NCI-H1436 treated with DMSO at 0.1 percent for 48 hours (cell line): ENCODE measurements around the gene NME3.
"Not testable (repeated sequence)": the region's sequence is repeated elsewhere in the genome, so short reads cannot be mapped to it uniquely, and the experiment has no call there.

Experiments
- DNase-seq: peaks from one replicate; lab custom pipeline; 2025; lab: John Stamatoyannopoulos, UW

Gene NME3

GRCh38 chr16:1771188-1771863 is at the start of gene NME3:
Gene NME3, minus strand, starts transcription at chr16:1771543. Its CDS starts 9 bp downstream, at chr16:1771534.
- no peak for DNase-seq

- DNase-seq, result no peak
These were observed 49.6 kb upstream of the NME3 start for GRCh38 chr16:1820946-1821290.

GRCh38 chr16:1820096-1820945 is 49.0 kb upstream of the NME3 start:
- DNase-seq, result no peak

GRCh38 chr16:1819611-1820010 is 48.3 kb upstream of the NME3 start:
- DNase-seq, result no peak

GRCh38 chr16:1818873-1819525 is 47.7 kb upstream of the NME3 start:
- no peak for DNase-seq

- DNase-seq, result no peak
These were observed 47.0 kb upstream of the NME3 start for GRCh38 chr16:1818204-1818872.

GRCh38 chr16:1817716-1818115 is 46.4 kb upstream of the NME3 start:
- DNase-seq, result no peak

GRCh38 chr16:1817276-1817589 is 45.9 kb upstream of the NME3 start:
- no peak for DNase-seq

GRCh38 chr16:1816396-1817275 is 45.3 kb upstream of the NME3 start:
- no peak for DNase-seq

- no peak for DNase-seq
These were observed 44.1 kb upstream of the NME3 start for GRCh38 chr16:1815461-1815860.

- no peak for DNase-seq
These were observed 41.4 kb upstream of the NME3 start for GRCh38 chr16:1812732-1813163.

- DNase-seq, result no peak
These were observed 39.2 kb upstream of the NME3 start for GRCh38 chr16:1810536-1810935.

GRCh38 chr16:1810106-1810505 is 38.8 kb upstream of the NME3 start:
- no peak for DNase-seq

GRCh38 chr16:1809281-1809801 is 38.0 kb upstream of the NME3 start:
- no peak for DNase-seq

GRCh38 chr16:1808691-1809090 is 37.3 kb upstream of the NME3 start:
- DNase-seq, result no peak

- no peak for DNase-seq
These were observed 36.3 kb upstream of the NME3 start for GRCh38 chr16:1807626-1808025.

GRCh38 chr16:1800701-1801100 is 29.4 kb upstream of the NME3 start:
- no peak for DNase-seq

GRCh38 chr16:1799263-1799662 is 27.9 kb upstream of the NME3 start:
- DNase-seq, result not testable (repeated sequence)

GRCh38 chr16:1794908-1795666 is 23.7 kb upstream of the NME3 start:
- no peak for DNase-seq

GRCh38 chr16:1794221-1794871 is 23.0 kb upstream of the NME3 start:
- DNase-seq, result no peak
